BE2C (cell line): Measurements from ENCODE around the gene ABHD14A.

Experiments used
- DNase-seq: peaks from one replicate; pipeline ENCODE4 v3.0.0-alpha.2; 2020
- H3K27me3 ChIP-seq: fragments of 250-450 bp; sonication (Bioruptor Pico); 2 replicates; pipeline ENCODE4 v1.5.1; 2020; ENCODE audit warnings: mild to moderate bottlenecking
- H3K36me3 ChIP-seq: fragments of 250-450 bp; sonication (Bioruptor Pico); 2 replicates; pipeline ENCODE4 v1.5.1; 2020; ENCODE audit warnings: mild to moderate bottlenecking
- H3K4me1 ChIP-seq: fragments of 250-450 bp; sonication (Bioruptor Pico); 2 replicates; pipeline ENCODE4 v1.5.1; 2020
- H3K4me3 ChIP-seq: 2 replicates; pipeline ENCODE4 v1.5.1; 2011; ENCODE audit warnings: low read depth, low read length
- H3K9me3 ChIP-seq: fragments of 250-450 bp; sonication (Bioruptor Pico); 2 replicates; pipeline ENCODE4 v1.5.1; 2020
- CTCF ChIP-seq: IDR thresholded peaks from 2 replicates; pipeline ENCODE4 v1.5.1; 2012; ENCODE audit warnings: mild to moderate bottlenecking, low read depth, low read length

ABHD14A gene

GRCh38 chr3:52028572-52028971, 53.7 kb downstream of the ABHD14A start:
- peaks cover 44% of the 10 kb centered on the region for H3K4me1 ChIP-seq
- H3K9me3 ChIP-seq, result no peaks in the 10 kb centered on the region
- no peaks in the 10 kb centered on the region for H3K27me3 ChIP-seq
- DNase-seq, result peak; percentile 43
- no peaks in the 10 kb centered on the region; the same call in 1 of the 2 replicates for H3K36me3 ChIP-seq
- TF ChIP-seq CTCF, result no peak
- H3K4me3 ChIP-seq, result no peak overlapping the region

GRCh38 chr3:52029053-52029452, 54.2 kb downstream of the ABHD14A start:
- no peak overlapping the region for H3K4me3 ChIP-seq
- H3K4me1 ChIP-seq, result peaks cover 44% of the 10 kb centered on the region
- peak; percentile 46 for DNase-seq

GRCh38 chr3:52029535-52029934, 54.7 kb downstream of the ABHD14A start:
- no peak for TF ChIP-seq CTCF
- Histone ChIP-seq H3K4me3 (no peak overlapping the region), H3K36me3 (no peaks in the 10 kb centered on the region; the same call in 1 of the 2 replicates), H3K4me1 (peaks cover 44% of the 10 kb centered on the region), H3K9me3 (no peaks in the 10 kb centered on the region), H3K27me3 (no peaks in the 10 kb centered on the region)
- DNase-seq, result no peak

More at GRCh38 chr3:52029053-52029452, 54.2 kb downstream of the ABHD14A start:
- Histone ChIP-seq H3K27me3 (no peaks in the 10 kb centered on the region), H3K9me3 (no peaks in the 10 kb centered on the region), H3K36me3 (no peaks in the 10 kb centered on the region; the same call in 1 of the 2 replicates)
- no peak for TF ChIP-seq CTCF
